ENCODE data around the gene PGS1. TPM values are rescaled to one million over a fixed set of nuclear protein-coding genes. Genes with fewer than 3 reads are reported as not detected.

PGS1 gene
- total and polyA plus RNA-seq, 9 donors, result 13.5 to 50.2 (median 35.0) TPM

- no peak for DNase-seq
- H3K27me3 ChIP-seq, result no peaks in the 10 kb centered on the region
- no peaks in the 10 kb centered on the region for H3K36me3 ChIP-seq
- peaks cover 8% of the 10 kb centered on the region for H3K4me1 ChIP-seq (ENCODE audit: insufficient read depth)
- intact Hi-C loops (cut with DNase I), result loop anchor here in 1 of 4 donors (5.0 kb wide), 1 partner anchor 627 kb away; the partner anchor contains the start of gene LGALS3BP
- no peak overlapping the region for H3K27ac ChIP-seq
- H3K4me3 ChIP-seq, result no peak overlapping the region
- H3K9me3 ChIP-seq, result no peaks in the 10 kb centered on the region
- no peak for TF ChIP-seq POLR2A (IDR thresholded peaks at IDR 0.05)
- TF ChIP-seq EP300 (IDR thresholded peaks at IDR 0.05), result no peak
- WGBS, 3 donors, result 78 to 79% (median 79%) methylated on average over 4 of the region's 4 CpGs
These were observed 28.4 kb upstream of the PGS1 start for GRCh38 chr17:78349891-78350642.

GRCh38 chr17:78351449-78352006, 26.9 kb upstream of the PGS1 start:
- Histone ChIP-seq H3K9me3 (no peaks in the 10 kb centered on the region), H3K4me3 (no peak overlapping the region), H3K4me1 (ENCODE audit: insufficient read depth) (peaks cover 9% of the 10 kb centered on the region), H3K27me3 (no peaks in the 10 kb centered on the region), H3K36me3 (no peaks in the 10 kb centered on the region), H3K27ac (peak overlapping the region; percentile 73 to 91)
- peak; percentile 98 to 100 (median 99) for DNase-seq
- 3 to 11% (median 9%) methylated on average over 16 of the region's 16 CpGs for WGBS, 3 donors
- TF ChIP-seq POLR2A (IDR thresholded peaks at IDR 0.05), result peak; percentile 41
- TF ChIP-seq EP300 (IDR thresholded peaks at IDR 0.05), result peak; percentile 100
- TF ChIP-seq CTCF (IDR thresholded peaks at IDR 0.05), result peak in 1 of 3 donors; percentile 29
- intact Hi-C loops (cut with DNase I), result no loop called here

DNA sequence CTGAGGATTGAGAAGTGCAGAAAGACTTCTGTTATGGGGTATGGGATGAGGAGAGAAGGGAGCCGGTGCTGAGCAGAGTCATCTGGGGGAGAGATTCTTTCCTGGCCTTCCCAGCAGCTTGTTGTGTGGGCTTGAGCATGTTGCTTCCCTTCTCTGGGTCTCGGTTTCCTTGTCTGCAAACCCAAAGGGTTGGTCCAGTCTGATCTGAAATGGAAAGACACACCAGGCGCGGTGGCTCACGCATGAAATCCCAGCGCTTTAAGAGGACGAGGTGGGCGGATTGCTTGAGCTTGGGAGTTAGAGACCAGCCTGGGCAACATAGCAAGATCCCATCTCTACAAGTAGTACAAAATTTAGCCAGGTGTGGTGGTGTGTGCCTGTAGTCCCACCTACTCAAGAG, 24.6 kb upstream of the PGS1 start:
- TF ChIP-seq CTCF (IDR thresholded peaks at IDR 0.05) (no peak), POLR2A (IDR thresholded peaks at IDR 0.05) (no peak), EP300 (IDR thresholded peaks at IDR 0.05) (no peak)
- Histone ChIP-seq H3K27me3 (no peaks in the 10 kb centered on the region), H3K9me3 (no peaks in the 10 kb centered on the region), H3K27ac (peak overlapping the region; percentile 43 to 91), H3K4me1 (ENCODE audit: insufficient read depth) (peaks cover 24% of the 10 kb centered on the region), H3K4me3 (no peak overlapping the region), H3K36me3 (no peaks in the 10 kb centered on the region)
- no peak for DNase-seq
- WGBS, 3 donors, result 79 to 89% (median 88%) methylated on average over 8 of the region's 8 CpGs
- intact Hi-C loops (cut with DNase I), result no loop called here

DNA sequence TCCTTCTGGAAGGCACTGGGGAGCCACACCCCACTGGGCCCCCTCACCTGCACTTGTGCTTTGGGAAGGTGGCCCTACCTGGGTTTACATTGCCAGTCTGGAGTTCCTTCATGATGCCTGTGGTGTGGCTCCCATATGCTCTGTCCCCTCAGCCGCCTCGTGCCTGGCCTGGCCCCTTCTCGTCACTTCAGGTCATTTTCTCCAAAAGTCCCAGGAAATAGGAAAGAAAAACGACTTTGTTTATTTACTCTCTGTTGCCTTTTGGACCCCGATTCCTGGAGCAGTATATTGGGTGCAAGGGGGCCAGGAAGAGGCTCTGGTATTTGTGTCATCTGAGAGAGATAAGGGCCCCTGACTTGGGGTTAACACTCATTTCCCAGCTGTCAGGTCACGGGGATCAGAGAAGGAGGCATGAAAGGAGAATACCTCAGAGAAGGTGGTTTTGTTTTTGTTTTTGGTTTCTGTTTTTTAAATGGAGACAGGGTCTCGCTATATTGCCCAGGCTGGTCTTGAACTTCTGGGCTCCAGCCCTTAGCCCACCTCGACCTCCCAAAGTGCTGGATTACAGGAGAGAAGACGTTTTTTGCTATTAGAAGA, 23.3 kb upstream of the PGS1 start:
- intact Hi-C loops (cut with DNase I), result loop anchor here in 2 of 4 donors (5.0 kb wide), 1 partner anchor 63 kb away; no protein-coding TSS in a partner anchor
- Histone ChIP-seq H3K4me1 (ENCODE audit: insufficient read depth) (peaks cover 24% of the 10 kb centered on the region), H3K36me3 (no peaks in the 10 kb centered on the region), H3K4me3 (no peak overlapping the region), H3K27ac (peak overlapping the region in 1 of 2 donors; percentile 91), H3K27me3 (no peaks in the 10 kb centered on the region), H3K9me3 (no peaks in the 10 kb centered on the region)
- no peak for DNase-seq
- 83 to 87% (median 84%) methylated on average over 9 of the region's 9 CpGs for WGBS, 3 donors
- TF ChIP-seq CTCF (IDR thresholded peaks at IDR 0.05), result no peak
- TF ChIP-seq EP300 (IDR thresholded peaks at IDR 0.05), result no peak
- no peak for TF ChIP-seq POLR2A (IDR thresholded peaks at IDR 0.05)

Measured in ovary (tissue), 9 donors.